ENCODE data around the gene SNX33. TPM values are rescaled to one million over a fixed set of nuclear protein-coding genes. Genes with fewer than 3 reads are reported as not detected.

The SNX33 gene
- total RNA-seq, 1 experiment from 2014 or later = 8.3 TPM

DNA sequence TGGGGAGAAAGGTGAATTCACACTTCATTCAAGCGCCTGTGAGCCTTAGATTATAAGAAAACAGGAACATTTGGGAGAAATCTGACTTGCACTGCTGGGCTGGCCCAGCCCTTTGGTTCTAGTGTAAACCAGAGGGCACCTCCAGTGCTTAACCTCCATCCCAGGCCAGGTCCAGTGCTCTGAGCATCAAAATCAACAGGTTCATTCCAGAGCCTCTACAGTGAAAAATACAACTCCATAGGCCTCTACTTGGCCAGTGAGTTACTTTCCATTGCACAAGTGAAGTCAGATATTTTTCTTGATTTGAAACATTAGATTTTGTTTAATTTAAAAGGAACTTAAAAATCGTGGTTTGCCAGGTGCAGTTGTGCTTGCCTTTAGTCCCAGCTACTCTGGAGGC, 25.2 kb upstream of the SNX33 start:
- peaks cover 9 to 37% of the 10 kb centered on the region in 2 experiments for H3K4me1 ChIP-seq (ENCODE audit: control insufficient read depth in 1 of 2, insufficient read depth in 2 of 2, low read length in 2 of 2)

GRCh38 chr15:75625542-75626347, 22.0 kb upstream of the SNX33 start, which contains the start of gene SNUPN:
TSS of gene SNUPN (minus strand) at chr15:75625725. CDS start at chr15:75621051, 4,674 bp downstream.
- Histone ChIP-seq H3K4me1 (ENCODE audit: control insufficient read depth in 1 of 2, insufficient read depth in 2 of 2, low read length in 2 of 2) (peaks cover 16 to 40% of the 10 kb centered on the region in 2 experiments), H3K79me2 (ENCODE audit: insufficient read depth, low read length) (no peaks in the 10 kb centered on the region; the same call in 1 of the 2 replicates), H3K9me2 (ENCODE audit: insufficient read depth) (no peaks in the 10 kb centered on the region), H2AFZ (ENCODE audit: low read depth, low read length, poor library complexity, severe bottlenecking) (no peak within 1 kb of the TSS), H3K27ac (ENCODE audit: low read depth, low read length) (peak within 1 kb of the TSS; percentile 99), H3K4me2 (ENCODE audit: low read length) (peak within 1 kb of the TSS; percentile 89), H3K9me3 (ENCODE audit: control insufficient read depth in 1 of 2, insufficient read depth in 1 of 2, low read depth in 1 of 2, low read length in 2 of 2) (no peaks in the 10 kb centered on the region), H3K27me3 (ENCODE audit: insufficient read depth, low read length) (no peaks in the 10 kb centered on the region), H4K20me1 (ENCODE audit: insufficient read depth) (no peaks in the 10 kb centered on the region), H3K36me3 (ENCODE audit: control insufficient read depth in 1 of 2, insufficient read depth in 2 of 2, low read length in 2 of 2) (no peaks in the 10 kb centered on the region), H3K4me3 (replicated peaks in 1 of 2; ENCODE audit: low read depth in 1 of 2, low read length in 2 of 2) (peak within 1 kb of the TSS; percentile 91 to 99), H3K9ac (ENCODE audit: low read length) (peak within 1 kb of the TSS; percentile 100)
- TSS peak; percentile 95 for BruUV-seq (replicated peaks)
- CTCF ChIA-PET = interaction anchor here (0.8 to 2.8 kb wide), 6 partner anchors 11 to 258 kb away, joined by 3 to 6 read pairs (median 3); partner anchors contain the start of genes IMP3 and SNX33
- intact Hi-C loops (cut with micrococcal nuclease) = loop anchor here (2.0 to 5.0 kb wide), 4 partner anchors 15 to 258 kb away; partner anchors contain the start of genes IMP3 and MAN2C1
- POLR2A ChIA-PET = interaction anchor here (0.6 to 3.2 kb wide), 9 partner anchors 10 to 258 kb away, joined by 3 to 35 read pairs (median 4); partner anchors contain the start of genes IMP3, MAN2C1, PTPN9 and SIN3A
- RAD21 ChIA-PET (ENCODE audit: low non-redundant PET in 1 of 2, low total read pairs in 2 of 2, uncharacterized antibody in 2 of 2, unreplicated experiment in 2 of 2) = interaction anchor here in 1 of 2 experiments (0.5 to 1.2 kb wide), 2 partner anchors 43 to 47 kb away, joined by 4 to 6 read pairs; partner anchors contain the start of gene PTPN9
- peak; percentile 83 for ATAC-seq
- peak; percentile 90 for DNase-seq (ENCODE audit: low read depth, low spot score)
- TF ChIP-seq ELF1 (IDR thresholded peaks at IDR 0.05; ENCODE audit: borderline replicate concordance, low read depth) = peak; percentile 64; the same call in 1 of the 2 replicates
- TF ChIP-seq ZFX (IDR thresholded peaks at IDR 0.05) = peak; percentile 89
- TF ChIP-seq CTCF (IDR thresholded peaks at IDR 0.05 in 2 of 3, conservative IDR thresholded peaks at IDR 0.05 in 1 of 3; ENCODE audit: borderline replicate concordance in 1 of 3, insufficient read depth in 1 of 3, low read depth in 2 of 3, low read length in 2 of 3) = no peak
- TF ChIP-seq ZNF274 (IDR thresholded peaks at IDR 0.05; ENCODE audit: low read depth, low read length) = no peak
- TF ChIP-seq SIN3A (IDR thresholded peaks at IDR 0.05; ENCODE audit: low read depth) = peak; percentile 87; the same call in 1 of the 2 replicates
- TF ChIP-seq POLR2A (IDR thresholded peaks at IDR 0.05; ENCODE audit: borderline replicate concordance, extremely low read depth, insufficient read depth, insufficient read length) = peak; percentile 87
- peak; percentile 4 for TF ChIP-seq YY1 (IDR thresholded peaks at IDR 0.05; ENCODE audit: extremely low read depth, insufficient replicate concordance, low read depth, low read length)
- peak; percentile 91 for TF ChIP-seq SP1 (IDR thresholded peaks at IDR 0.05; ENCODE audit: low read depth)
- peak; percentile 88 for TF ChIP-seq MAX (IDR thresholded peaks at IDR 0.05)
- TF ChIP-seq, protein P1, sequence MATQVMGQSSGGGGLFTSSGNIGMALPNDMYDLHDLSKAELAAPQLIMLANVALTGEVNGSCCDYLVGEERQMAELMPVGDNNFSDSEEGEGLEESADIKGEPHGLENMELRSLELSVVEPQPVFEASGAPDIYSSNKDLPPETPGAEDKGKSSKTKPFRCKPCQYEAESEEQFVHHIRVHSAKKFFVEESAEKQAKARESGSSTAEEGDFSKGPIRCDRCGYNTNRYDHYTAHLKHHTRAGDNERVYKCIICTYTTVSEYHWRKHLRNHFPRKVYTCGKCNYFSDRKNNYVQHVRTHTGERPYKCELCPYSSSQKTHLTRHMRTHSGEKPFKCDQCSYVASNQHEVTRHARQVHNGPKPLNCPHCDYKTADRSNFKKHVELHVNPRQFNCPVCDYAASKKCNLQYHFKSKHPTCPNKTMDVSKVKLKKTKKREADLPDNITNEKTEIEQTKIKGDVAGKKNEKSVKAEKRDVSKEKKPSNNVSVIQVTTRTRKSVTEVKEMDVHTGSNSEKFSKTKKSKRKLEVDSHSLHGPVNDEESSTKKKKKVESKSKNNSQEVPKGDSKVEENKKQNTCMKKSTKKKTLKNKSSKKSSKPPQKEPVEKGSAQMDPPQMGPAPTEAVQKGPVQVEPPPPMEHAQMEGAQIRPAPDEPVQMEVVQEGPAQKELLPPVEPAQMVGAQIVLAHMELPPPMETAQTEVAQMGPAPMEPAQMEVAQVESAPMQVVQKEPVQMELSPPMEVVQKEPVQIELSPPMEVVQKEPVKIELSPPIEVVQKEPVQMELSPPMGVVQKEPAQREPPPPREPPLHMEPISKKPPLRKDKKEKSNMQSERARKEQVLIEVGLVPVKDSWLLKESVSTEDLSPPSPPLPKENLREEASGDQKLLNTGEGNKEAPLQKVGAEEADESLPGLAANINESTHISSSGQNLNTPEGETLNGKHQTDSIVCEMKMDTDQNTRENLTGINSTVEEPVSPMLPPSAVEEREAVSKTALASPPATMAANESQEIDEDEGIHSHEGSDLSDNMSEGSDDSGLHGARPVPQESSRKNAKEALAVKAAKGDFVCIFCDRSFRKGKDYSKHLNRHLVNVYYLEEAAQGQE (IDR thresholded peaks at IDR 0.05; ENCODE audit: low read depth) = no peak

More for the DNA sequence above, 25.2 kb upstream of the SNX33 start:
- no peak for DNase-seq (ENCODE audit: low read depth, low spot score)
- no peaks in the 10 kb centered on the region for H3K27me3 ChIP-seq (ENCODE audit: insufficient read depth, low read length)
- TSS peak; percentile 19 for BruUV-seq (replicated peaks)
- ChIA-PET RAD21 (ENCODE audit: low non-redundant PET in 1 of 2, low total read pairs in 2 of 2, uncharacterized antibody in 2 of 2, unreplicated experiment in 2 of 2) (no interaction called here), CTCF (no interaction called here), POLR2A (no interaction called here)
- no peak overlapping the region for H3K27ac ChIP-seq (ENCODE audit: low read depth, low read length)
- intact Hi-C loops (cut with micrococcal nuclease) = no loop called here
- peaks cover 0 to 13% of the 10 kb centered on the region in 2 experiments; a peak in 2 of 4 replicates for H3K36me3 ChIP-seq (ENCODE audit: control insufficient read depth in 1 of 2, insufficient read depth in 2 of 2, low read length in 2 of 2)
- no peak for TF ChIP-seq YY1 (IDR thresholded peaks at IDR 0.05; ENCODE audit: extremely low read depth, insufficient replicate concordance, low read depth, low read length)
- no peak for TF ChIP-seq POLR2AphosphoS5 (IDR thresholded peaks at IDR 0.05; ENCODE audit: low read depth, low read length)
- no peak for TF ChIP-seq ZNF274 (IDR thresholded peaks at IDR 0.05; ENCODE audit: low read depth, low read length)
- no peaks in the 10 kb centered on the region for H3K9me2 ChIP-seq (ENCODE audit: insufficient read depth)
- no peak overlapping the region for H3K4me2 ChIP-seq (ENCODE audit: low read length)
- no peak overlapping the region for H3K4me3 ChIP-seq (replicated peaks in 1 of 2; ENCODE audit: low read depth in 1 of 2, low read length in 2 of 2)
- no peak overlapping the region for H2AFZ ChIP-seq (ENCODE audit: low read depth, low read length, poor library complexity, severe bottlenecking)
- no peak overlapping the region for H3K9ac ChIP-seq (ENCODE audit: low read length)
- no peaks in the 10 kb centered on the region for H4K20me1 ChIP-seq (ENCODE audit: insufficient read depth)
- no peaks in the 10 kb centered on the region for H3K9me3 ChIP-seq (ENCODE audit: control insufficient read depth in 1 of 2, insufficient read depth in 1 of 2, low read depth in 1 of 2, low read length in 2 of 2)
- ATAC-seq = no peak
- no peaks in the 10 kb centered on the region; the same call in 1 of the 2 replicates for H3K79me2 ChIP-seq (ENCODE audit: insufficient read depth, low read length)
